Measurements from ENCODE around the gene DTNBP1.

The DTNBP1 gene

DNA sequence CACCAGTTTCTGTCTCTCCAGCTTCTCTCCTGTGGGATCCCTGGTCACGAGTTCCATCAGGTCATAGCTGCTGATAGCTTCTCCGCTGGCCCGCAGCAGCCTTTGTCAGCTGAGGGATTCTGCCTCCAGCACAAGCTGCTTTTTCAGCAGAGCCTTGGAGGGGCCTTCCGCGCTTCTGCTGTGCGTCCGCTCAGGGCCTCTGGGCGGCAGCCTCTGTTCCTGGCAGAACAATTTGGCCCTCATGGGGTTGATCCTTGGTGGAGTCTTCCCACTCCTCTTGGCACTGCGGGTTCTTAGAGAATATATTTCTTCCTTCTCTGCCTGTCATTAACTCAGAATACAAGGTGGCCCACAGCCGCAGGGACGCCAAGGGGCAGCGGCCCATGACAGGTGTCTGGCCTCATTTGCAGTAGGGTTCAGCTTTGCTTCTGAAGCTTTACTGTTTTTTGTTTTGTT is 158.8 kb downstream of the DTNBP1 start:
- no peak overlapping the region for H3K4me3 ChIP-seq (replicated peaks in 1 of 2; ENCODE audit: low read depth in 2 of 2, low read length in 2 of 2)
- DNase-seq (ENCODE audit: low read depth in 2 of 2): peak; percentile 35 to 41
- TF ChIP-seq, protein P1, sequence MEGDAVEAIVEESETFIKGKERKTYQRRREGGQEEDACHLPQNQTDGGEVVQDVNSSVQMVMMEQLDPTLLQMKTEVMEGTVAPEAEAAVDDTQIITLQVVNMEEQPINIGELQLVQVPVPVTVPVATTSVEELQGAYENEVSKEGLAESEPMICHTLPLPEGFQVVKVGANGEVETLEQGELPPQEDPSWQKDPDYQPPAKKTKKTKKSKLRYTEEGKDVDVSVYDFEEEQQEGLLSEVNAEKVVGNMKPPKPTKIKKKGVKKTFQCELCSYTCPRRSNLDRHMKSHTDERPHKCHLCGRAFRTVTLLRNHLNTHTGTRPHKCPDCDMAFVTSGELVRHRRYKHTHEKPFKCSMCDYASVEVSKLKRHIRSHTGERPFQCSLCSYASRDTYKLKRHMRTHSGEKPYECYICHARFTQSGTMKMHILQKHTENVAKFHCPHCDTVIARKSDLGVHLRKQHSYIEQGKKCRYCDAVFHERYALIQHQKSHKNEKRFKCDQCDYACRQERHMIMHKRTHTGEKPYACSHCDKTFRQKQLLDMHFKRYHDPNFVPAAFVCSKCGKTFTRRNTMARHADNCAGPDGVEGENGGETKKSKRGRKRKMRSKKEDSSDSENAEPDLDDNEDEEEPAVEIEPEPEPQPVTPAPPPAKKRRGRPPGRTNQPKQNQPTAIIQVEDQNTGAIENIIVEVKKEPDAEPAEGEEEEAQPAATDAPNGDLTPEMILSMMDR (IDR thresholded peaks at IDR 0.05; ENCODE audit: low read depth, low read length): peak; percentile 28

DNA sequence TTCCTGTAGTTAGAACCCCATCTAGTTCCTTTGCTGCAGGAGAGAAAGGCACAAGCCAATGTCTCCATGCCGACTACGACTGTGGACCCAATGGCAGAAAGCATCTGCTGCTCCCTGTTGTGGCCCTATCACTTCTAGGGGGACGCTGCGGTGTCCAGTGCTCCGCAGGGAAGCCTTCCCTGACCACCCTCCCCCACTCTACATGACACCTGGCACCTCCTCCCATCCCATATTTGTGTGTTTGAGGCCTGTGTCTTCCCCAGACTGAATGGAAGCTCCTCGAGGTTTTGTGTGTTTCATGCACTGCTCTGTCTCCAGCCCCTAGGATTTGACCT is 159.5 kb downstream of the DTNBP1 start:
- TF ChIP-seq, protein P1 (IDR thresholded peaks at IDR 0.05; ENCODE audit: low read depth, low read length): no peak
- H3K4me3 ChIP-seq (replicated peaks in 1 of 2; ENCODE audit: low read depth in 2 of 2, low read length in 2 of 2): no peak overlapping the region
- no peak for DNase-seq (ENCODE audit: low read depth in 2 of 2)

DNA sequence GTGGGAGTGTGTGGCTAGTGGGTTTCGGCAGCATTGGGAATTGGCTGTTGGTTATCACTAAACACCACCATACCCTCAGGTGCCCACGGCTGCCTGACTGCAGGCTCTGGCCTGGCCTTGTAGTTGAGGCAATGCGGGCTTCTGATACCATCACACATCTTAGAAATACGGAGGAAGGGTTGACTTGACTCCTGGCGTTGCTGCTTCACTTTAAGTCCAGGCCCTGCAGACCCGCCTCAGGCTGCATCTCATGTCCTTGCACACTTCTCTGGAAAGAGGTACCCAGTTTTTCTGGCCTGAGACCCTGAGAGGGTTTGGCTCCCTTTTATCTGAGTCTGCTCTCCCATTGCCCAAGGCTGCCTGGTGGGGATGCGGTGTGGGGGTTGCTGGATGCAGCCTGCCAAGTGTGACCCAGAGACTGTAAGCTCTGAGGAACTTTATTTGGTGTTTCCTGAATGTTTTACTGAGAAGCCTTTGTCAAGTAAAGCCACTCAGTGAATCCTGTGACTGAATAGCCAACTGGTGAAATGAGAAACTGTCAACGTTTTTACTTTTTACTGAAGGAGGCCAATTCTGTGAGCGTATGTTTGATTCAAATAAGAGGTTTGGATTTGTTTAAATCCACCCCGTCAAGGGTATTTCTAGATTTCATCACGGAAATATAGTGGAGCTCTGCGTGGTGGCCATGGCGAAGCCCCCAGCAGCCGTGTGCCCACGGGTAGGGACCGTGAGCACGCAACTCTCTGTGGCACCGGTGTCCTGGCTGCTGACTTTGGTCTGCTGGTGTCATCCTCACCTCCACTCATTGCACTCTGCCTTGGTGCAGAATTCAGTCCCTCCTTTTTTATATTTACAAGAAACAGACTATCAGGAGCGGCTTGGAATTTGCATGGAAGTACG is 160.1 kb downstream of the DTNBP1 start:
- H3K4me3 ChIP-seq (replicated peaks in 1 of 2; ENCODE audit: low read depth in 2 of 2, low read length in 2 of 2): no peak overlapping the region
- TF ChIP-seq, protein P1 (IDR thresholded peaks at IDR 0.05; ENCODE audit: low read depth, low read length): no peak
- DNase-seq (ENCODE audit: low read depth in 2 of 2): peak in 1 of 2 donors; percentile 27

DNA sequence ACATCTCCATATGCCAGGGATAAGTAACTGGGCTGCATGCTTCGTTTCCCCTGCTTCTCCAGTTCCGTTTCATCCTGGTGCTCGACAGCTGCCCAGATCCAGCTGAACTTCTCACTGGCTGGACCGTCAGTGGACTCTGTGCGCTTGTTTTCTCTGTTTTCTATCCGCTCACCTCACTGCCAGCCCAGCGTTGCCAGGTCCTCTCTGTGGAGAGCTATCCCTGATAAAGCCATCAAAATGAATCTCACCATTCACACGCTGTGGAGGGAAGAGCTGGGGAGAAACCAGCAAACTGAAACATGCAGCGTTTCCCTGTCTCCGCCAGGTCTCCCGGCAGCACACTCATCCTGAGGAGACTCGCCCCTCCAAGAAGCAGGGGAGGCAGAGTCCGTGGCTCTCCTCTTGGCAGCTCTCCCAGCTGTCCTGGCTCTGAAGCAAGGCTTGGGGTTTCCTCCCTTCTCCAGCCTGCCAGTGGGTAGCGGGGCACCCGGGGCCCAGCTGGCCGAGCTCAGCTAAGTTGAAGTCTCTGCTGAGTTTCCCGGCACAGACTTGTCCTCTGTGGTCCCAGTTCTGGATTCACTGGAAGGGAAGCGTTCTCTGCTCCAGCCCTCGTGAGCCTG is 160.9 kb downstream of the DTNBP1 start:
- peak; percentile 73 to 94 for DNase-seq (ENCODE audit: low read depth in 2 of 2)
- no peak overlapping the region for H3K4me3 ChIP-seq (replicated peaks in 1 of 2; ENCODE audit: low read depth in 2 of 2, low read length in 2 of 2)

DNA sequence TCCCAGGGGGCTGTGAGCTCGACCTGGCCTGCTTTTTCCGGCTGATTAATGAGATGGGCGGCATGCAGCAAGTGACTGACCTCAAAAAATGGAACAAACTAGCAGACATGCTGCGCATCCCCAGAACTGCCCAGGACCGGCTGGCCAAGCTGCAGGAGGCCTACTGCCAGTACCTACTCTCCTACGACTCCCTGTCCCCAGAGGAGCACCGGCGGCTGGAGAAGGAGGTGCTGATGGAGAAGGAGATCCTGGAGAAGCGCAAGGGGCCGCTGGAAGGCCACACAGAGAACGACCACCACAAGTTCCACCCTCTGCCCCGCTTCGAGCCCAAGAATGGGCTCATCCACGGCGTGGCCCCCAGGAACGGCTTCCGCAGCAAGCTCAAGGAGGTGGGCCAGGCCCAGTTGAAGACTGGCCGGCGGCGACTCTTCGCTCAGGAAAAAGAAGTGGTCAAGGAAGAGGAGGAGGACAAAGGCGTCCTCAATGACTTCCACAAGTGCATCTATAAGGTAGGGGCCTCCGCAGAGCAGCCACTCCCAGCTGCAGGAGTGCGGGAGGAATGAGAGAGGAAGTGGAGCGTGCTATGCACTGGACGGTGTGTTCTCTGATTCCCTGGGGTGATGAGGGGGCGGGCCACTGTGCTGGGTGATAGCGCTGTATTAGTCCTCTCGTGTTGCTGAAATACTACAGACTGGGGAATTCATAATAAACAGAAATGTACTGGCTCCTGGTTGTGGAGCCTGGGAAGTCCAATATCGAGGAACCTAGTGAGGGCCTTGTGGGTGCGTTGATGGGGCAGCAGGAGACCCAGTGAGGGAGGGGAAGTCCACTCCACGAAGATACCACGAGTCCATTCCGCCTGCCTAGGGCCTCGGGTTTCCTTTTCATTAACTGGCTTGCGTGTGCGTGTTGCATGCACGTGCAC is 161.7 kb downstream of the DTNBP1 start:
- DNase-seq (ENCODE audit: low read depth in 2 of 2): no peak
- TF ChIP-seq, protein P1 (IDR thresholded peaks at IDR 0.05; ENCODE audit: low read depth, low read length): no peak
- no peak overlapping the region for H3K4me3 ChIP-seq (replicated peaks in 1 of 2; ENCODE audit: low read depth in 2 of 2, low read length in 2 of 2)

More for the DNA sequence above, 160.9 kb downstream of the DTNBP1 start:
- TF ChIP-seq, protein P1 (IDR thresholded peaks at IDR 0.05; ENCODE audit: low read depth, low read length): no peak

DNA sequence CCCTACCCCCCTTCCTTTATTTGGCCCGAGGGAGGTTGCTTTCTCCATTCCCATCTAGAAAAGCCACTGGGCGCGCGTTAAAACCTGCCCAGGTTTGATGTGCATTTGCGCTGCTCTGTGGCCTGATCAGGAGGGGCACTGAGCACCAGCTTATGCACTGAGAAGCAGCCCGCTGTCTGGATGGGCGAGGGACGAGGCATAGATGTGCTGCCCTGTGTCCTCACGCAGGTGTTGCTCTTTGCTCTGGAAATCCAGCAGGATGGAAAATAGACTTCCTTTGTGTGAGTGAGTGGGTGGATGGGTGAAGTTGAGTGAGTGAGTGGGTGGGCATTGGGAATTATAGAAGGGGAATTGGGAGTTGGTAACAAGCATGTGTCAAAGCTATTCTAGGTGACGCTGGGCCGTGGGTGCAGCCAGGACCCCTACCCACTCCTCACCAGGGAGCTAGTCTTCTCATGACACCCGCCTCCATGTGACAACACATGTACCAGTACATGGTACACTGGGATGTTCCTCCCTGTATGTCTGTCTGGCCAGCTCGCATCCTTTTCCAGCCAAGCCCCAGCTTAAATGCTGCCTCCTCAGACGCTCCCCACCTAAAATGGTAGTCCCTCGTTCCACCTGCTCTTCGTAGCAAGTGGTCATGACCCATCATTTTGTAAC is 162.6 kb downstream of the DTNBP1 start:
- no peak overlapping the region for H3K4me3 ChIP-seq (replicated peaks in 1 of 2; ENCODE audit: low read depth in 2 of 2, low read length in 2 of 2)
- TF ChIP-seq, protein P1 (IDR thresholded peaks at IDR 0.05; ENCODE audit: low read depth, low read length): no peak
- DNase-seq (ENCODE audit: low read depth in 2 of 2): no peak
